MG63 (cell line): ENCODE data around the gene DNAJC22. TPM values are rescaled to one million over a fixed set of nuclear protein-coding genes. Genes with fewer than 3 reads are reported as not detected.

Experiments
- DNase-seq: peaks from one replicate; pipeline ENCODE4 v3.0.0-alpha.2; 2020
- H3K27me3 ChIP-seq: fragments of 250-450 bp; sonication (Bioruptor Pico); 2 replicates; pipeline ENCODE4 v1.5.1; 2020; ENCODE audit warnings: mild to moderate bottlenecking, moderate library complexity
- H3K36me3 ChIP-seq: fragments of 250-450 bp; sonication (Bioruptor Pico); 2 replicates; pipeline ENCODE4 v1.5.1; 2020; ENCODE audit warnings: mild to moderate bottlenecking, moderate library complexity
- H3K4me3 ChIP-seq: fragments of 250-450 bp; sonication (Bioruptor Pico); 2 replicates; pipeline ENCODE4 v1.5.1; 2020; ENCODE audit warnings: mild to moderate bottlenecking, moderate library complexity
- H3K9me3 ChIP-seq: fragments of 250-450 bp; sonication (Bioruptor Pico); 2 replicates; pipeline ENCODE4 v1.5.1; 2020; ENCODE audit warnings: mild to moderate bottlenecking, moderate library complexity
- total RNA-seq: library from RNA; depleted of rRNA; stranded (reverse); fragments of >200 nt; shearing (Covaris generic); gene quantifications from 2 replicates; pipeline ENCODE4 v1.2.3, GENCODE V29; 2014; ENCODE audit warnings: low replicate concordance

The DNAJC22 gene
- total RNA-seq, 1 experiment from 2014 or later: 6.5 TPM

- no peaks in the 10 kb centered on the region for H3K9me3 ChIP-seq
- H3K27me3 ChIP-seq: no peaks in the 10 kb centered on the region
- DNase-seq: no peak
- no peaks in the 10 kb centered on the region for H3K36me3 ChIP-seq
- no peak overlapping the region for H3K4me3 ChIP-seq
Observed at GRCh38 chr12:49339464-49339861, 7.2 kb upstream of the DNAJC22 start.

GRCh38 chr12:49340095-49340870 is 6.4 kb upstream of the DNAJC22 start:
- no peaks in the 10 kb centered on the region for H3K27me3 ChIP-seq
- H3K4me3 ChIP-seq: no peak overlapping the region
- no peaks in the 10 kb centered on the region for H3K9me3 ChIP-seq
- no peaks in the 10 kb centered on the region for H3K36me3 ChIP-seq
- DNase-seq: no peak

- no peak for DNase-seq
- Histone ChIP-seq H3K27me3 (no peaks in the 10 kb centered on the region), H3K4me3 (no peak overlapping the region), H3K36me3 (no peaks in the 10 kb centered on the region), H3K9me3 (no peaks in the 10 kb centered on the region)
Observed at GRCh38 chr12:49340971-49341776, 5.5 kb upstream of the DNAJC22 start.

GRCh38 chr12:49341777-49342065 is 5.0 kb upstream of the DNAJC22 start:
- DNase-seq: no peak
- no peaks in the 10 kb centered on the region for H3K9me3 ChIP-seq
- H3K4me3 ChIP-seq: no peak overlapping the region
- H3K27me3 ChIP-seq: peaks cover 4% of the 10 kb centered on the region; the same call in 1 of the 2 replicates
- H3K36me3 ChIP-seq: no peaks in the 10 kb centered on the region

GRCh38 chr12:49342066-49342913 is 4.4 kb upstream of the DNAJC22 start:
- peak; percentile 61 for DNase-seq
- Histone ChIP-seq H3K27me3 (peaks cover 10% of the 10 kb centered on the region), H3K9me3 (no peaks in the 10 kb centered on the region), H3K36me3 (no peaks in the 10 kb centered on the region), H3K4me3 (no peak overlapping the region)

GRCh38 chr12:49342914-49343731 is 3.6 kb upstream of the DNAJC22 start:
- peaks cover 10% of the 10 kb centered on the region for H3K27me3 ChIP-seq
- H3K4me3 ChIP-seq: no peak overlapping the region
- no peaks in the 10 kb centered on the region for H3K36me3 ChIP-seq
- DNase-seq: no peak
- no peaks in the 10 kb centered on the region for H3K9me3 ChIP-seq

- Histone ChIP-seq H3K4me3 (no peak overlapping the region), H3K36me3 (no peaks in the 10 kb centered on the region), H3K27me3 (peaks cover 10% of the 10 kb centered on the region), H3K9me3 (no peaks in the 10 kb centered on the region)
- no peak for DNase-seq
Observed at GRCh38 chr12:49344486-49345050, 2.1 kb upstream of the DNAJC22 start.

- no peaks in the 10 kb centered on the region for H3K9me3 ChIP-seq
- no peak for DNase-seq
- no peak overlapping the region for H3K4me3 ChIP-seq
- no peaks in the 10 kb centered on the region for H3K36me3 ChIP-seq
- H3K27me3 ChIP-seq: peaks cover 10% of the 10 kb centered on the region
Observed at GRCh38 chr12:49345051-49345824, 1.4 kb upstream of the DNAJC22 start.

GRCh38 chr12:49345825-49346658 is 646 bp upstream of the DNAJC22 start:
- Histone ChIP-seq H3K27me3 (peaks cover 10% of the 10 kb centered on the region), H3K4me3 (no peak overlapping the region), H3K9me3 (no peaks in the 10 kb centered on the region), H3K36me3 (no peaks in the 10 kb centered on the region)
- no peak for DNase-seq

GRCh38 chr12:49347311-49348193 is 864 bp downstream of the DNAJC22 start:
- Histone ChIP-seq H3K27me3 (peaks cover 10% of the 10 kb centered on the region), H3K4me3 (peak overlapping the region; percentile 38), H3K9me3 (no peaks in the 10 kb centered on the region), H3K36me3 (no peaks in the 10 kb centered on the region)
- peak; percentile 94 for DNase-seq

- H3K9me3 ChIP-seq: no peaks in the 10 kb centered on the region
- no peak overlapping the region for H3K4me3 ChIP-seq
- no peak for DNase-seq
- peaks cover 10% of the 10 kb centered on the region for H3K27me3 ChIP-seq
- no peaks in the 10 kb centered on the region for H3K36me3 ChIP-seq
Observed at GRCh38 chr12:49348781-49349180, 2.1 kb downstream of the DNAJC22 start.

- DNase-seq: no peak
- no peak overlapping the region for H3K4me3 ChIP-seq
- peaks cover 10% of the 10 kb centered on the region for H3K27me3 ChIP-seq
- H3K36me3 ChIP-seq: no peaks in the 10 kb centered on the region
- H3K9me3 ChIP-seq: no peaks in the 10 kb centered on the region
Observed at GRCh38 chr12:49349266-49349665, 2.6 kb downstream of the DNAJC22 start.

GRCh38 chr12:49352351-49352750 is 5.7 kb downstream of the DNAJC22 start:
- no peak overlapping the region for H3K4me3 ChIP-seq
- no peaks in the 10 kb centered on the region for H3K9me3 ChIP-seq
- DNase-seq: no peak

GRCh38 chr12:49355913-49356312 is 9.2 kb downstream of the DNAJC22 start:
- H3K9me3 ChIP-seq: no peaks in the 10 kb centered on the region
- no peak overlapping the region for H3K4me3 ChIP-seq
- no peak for DNase-seq
- no peaks in the 10 kb centered on the region for H3K36me3 ChIP-seq
- H3K27me3 ChIP-seq: no peaks in the 10 kb centered on the region

More at GRCh38 chr12:49352351-49352750, 5.7 kb downstream of the DNAJC22 start:
- Histone ChIP-seq H3K27me3 (no peaks in the 10 kb centered on the region; the same call in 1 of the 2 replicates), H3K36me3 (no peaks in the 10 kb centered on the region)
